Measurements from ENCODE around the gene PWWP2B. TPM values are rescaled to one million over a fixed set of nuclear protein-coding genes. Genes with fewer than 3 reads are reported as not detected.

Gene PWWP2B
- total RNA-seq, 1 donor from 2014 or later: 12.9 TPM

GRCh38 chr10:132389433-132390169 is 7.4 kb upstream of the PWWP2B start:
- Mint-ChIP-seq H3K27ac (ENCODE audit: unreplicated experiment) (no peak overlapping the region), H3K27me3 (ENCODE audit: unreplicated experiment) (no peaks in the 10 kb centered on the region), H3K4me3 (ENCODE audit: unreplicated experiment) (no peak overlapping the region), H3K9me3 (ENCODE audit: unreplicated experiment) (no peaks in the 10 kb centered on the region), H3K36me3 (ENCODE audit: unreplicated experiment) (no peaks in the 10 kb centered on the region), H3K4me1 (ENCODE audit: unreplicated experiment) (peaks cover 16% of the 10 kb centered on the region)
- DNase-seq (ENCODE audit: extremely low spot score, unreplicated experiment): no peak
- no peak for TF ChIP-seq CTCF (IDR thresholded peaks at IDR 0.05)

- Mint-ChIP-seq H3K9me3 (ENCODE audit: unreplicated experiment) (no peaks in the 10 kb centered on the region), H3K4me3 (ENCODE audit: unreplicated experiment) (no peak overlapping the region), H3K27ac (ENCODE audit: unreplicated experiment) (peak overlapping the region; percentile 34), H3K4me1 (ENCODE audit: unreplicated experiment) (peaks cover 21% of the 10 kb centered on the region), H3K27me3 (ENCODE audit: unreplicated experiment) (no peaks in the 10 kb centered on the region), H3K36me3 (ENCODE audit: unreplicated experiment) (no peaks in the 10 kb centered on the region)
- TF ChIP-seq CTCF (IDR thresholded peaks at IDR 0.05): no peak
- no peak for DNase-seq (ENCODE audit: extremely low spot score, unreplicated experiment)
Measured at GRCh38 chr10:132390170-132390920, 6.7 kb upstream of the PWWP2B start.

GRCh38 chr10:132390921-132391675 is 5.9 kb upstream of the PWWP2B start:
- H3K9me3 Mint-ChIP-seq (ENCODE audit: unreplicated experiment): no peaks in the 10 kb centered on the region
- no peak overlapping the region for H3K27ac Mint-ChIP-seq (ENCODE audit: unreplicated experiment)
- peaks cover 21% of the 10 kb centered on the region for H3K4me1 Mint-ChIP-seq (ENCODE audit: unreplicated experiment)
- DNase-seq (ENCODE audit: extremely low spot score, unreplicated experiment): no peak
- no peak overlapping the region for H3K4me3 Mint-ChIP-seq (ENCODE audit: unreplicated experiment)
- H3K36me3 Mint-ChIP-seq (ENCODE audit: unreplicated experiment): no peaks in the 10 kb centered on the region
- H3K27me3 Mint-ChIP-seq (ENCODE audit: unreplicated experiment): no peaks in the 10 kb centered on the region
- TF ChIP-seq CTCF (IDR thresholded peaks at IDR 0.05): no peak

- H3K4me1 Mint-ChIP-seq (ENCODE audit: unreplicated experiment): peaks cover 19% of the 10 kb centered on the region
- no peak overlapping the region for H3K4me3 Mint-ChIP-seq (ENCODE audit: unreplicated experiment)
- H3K27ac Mint-ChIP-seq (ENCODE audit: unreplicated experiment): no peak overlapping the region
- DNase-seq (ENCODE audit: extremely low spot score, unreplicated experiment): no peak
- H3K27me3 Mint-ChIP-seq (ENCODE audit: unreplicated experiment): no peaks in the 10 kb centered on the region
- TF ChIP-seq CTCF (IDR thresholded peaks at IDR 0.05): no peak
- H3K36me3 Mint-ChIP-seq (ENCODE audit: unreplicated experiment): no peaks in the 10 kb centered on the region
- H3K9me3 Mint-ChIP-seq (ENCODE audit: unreplicated experiment): no peaks in the 10 kb centered on the region
Measured at GRCh38 chr10:132391676-132392020, 5.4 kb upstream of the PWWP2B start.
